Raji (cell line): Measurements from ENCODE around the gene ABAT.

ENCODE experiments used
- POLR2A ChIP-seq: IDR thresholded peaks from 2 replicates; pipeline ENCODE4 v1.6.1; 2011; ENCODE audit warnings: low read depth, low read length, control low read depth; ENCODE audit not compliant: insufficient read depth

The ABAT gene

GRCh38 chr16:8763899-8764298, 89.5 kb downstream of the ABAT start:
- TF ChIP-seq POLR2A, result no peak

GRCh38 chr16:8764525-8765250, 90.3 kb downstream of the ABAT start:
- TF ChIP-seq POLR2A, result no peak

- TF ChIP-seq POLR2A, result no peak
Observed at GRCh38 chr16:8767176-8767575, 92.8 kb downstream of the ABAT start.

GRCh38 chr16:8768283-8768682, 93.9 kb downstream of the ABAT start:
- no peak for TF ChIP-seq POLR2A

GRCh38 chr16:8768692-8769091, 94.3 kb downstream of the ABAT start:
- TF ChIP-seq POLR2A, result no peak

- no peak for TF ChIP-seq POLR2A
Observed at GRCh38 chr16:8773537-8773936, 99.1 kb downstream of the ABAT start.

GRCh38 chr16:8774208-8774607, 99.8 kb downstream of the ABAT start:
- no peak for TF ChIP-seq POLR2A

GRCh38 chr16:8775359-8775758, 100.9 kb downstream of the ABAT start:
- TF ChIP-seq POLR2A, result no peak

- TF ChIP-seq POLR2A, result no peak
Observed at GRCh38 chr16:8776129-8776584, 101.7 kb downstream of the ABAT start.

- TF ChIP-seq POLR2A, result no peak
Observed at GRCh38 chr16:8777217-8777616, 102.8 kb downstream of the ABAT start.

GRCh38 chr16:8781797-8782196, 107.4 kb downstream of the ABAT start:
- TF ChIP-seq POLR2A, result no peak

- TF ChIP-seq POLR2A, result no peak
Observed at GRCh38 chr16:8782673-8783072, 108.3 kb downstream of the ABAT start.

GRCh38 chr16:8785408-8785807, 111.0 kb downstream of the ABAT start:
- no peak for TF ChIP-seq POLR2A

GRCh38 chr16:8788578-8789172, 114.3 kb downstream of the ABAT start:
- TF ChIP-seq POLR2A, result no peak

GRCh38 chr16:8795091-8795490, 120.7 kb downstream of the ABAT start:
- no peak for TF ChIP-seq POLR2A

GRCh38 chr16:8795818-8796217, 121.4 kb downstream of the ABAT start:
- TF ChIP-seq POLR2A, result no peak

GRCh38 chr16:8796469-8797363, 122.3 kb downstream of the ABAT start:
- TF ChIP-seq POLR2A, result no peak
